HG02763 (cell line): ENCODE data around the gene CYP27C1.

Experiments used
- ATAC-seq: cut with Tn5 transposase; IDR thresholded peaks from one replicate; pipeline ENCODE4 v1.9.1; 2021; ENCODE audit warnings: mild to moderate bottlenecking, moderate library complexity; ENCODE audit not compliant: unreplicated experiment

CYP27C1 gene

GRCh38 chr2:127193967-127194280 lies 26.2 kb downstream of the CYP27C1 start:
- no peak for ATAC-seq

GRCh38 chr2:127193164-127193966 lies 26.7 kb downstream of the CYP27C1 start:
- ATAC-seq = no peak

GRCh38 chr2:127191331-127192219 lies 28.5 kb downstream of the CYP27C1 start:
- no peak for ATAC-seq

- no peak for ATAC-seq
Measured at GRCh38 chr2:127188797-127189196, 31.3 kb downstream of the CYP27C1 start.

- no peak for ATAC-seq
Measured at GRCh38 chr2:127187831-127188230, 32.3 kb downstream of the CYP27C1 start.

GRCh38 chr2:127187081-127187775 lies 32.9 kb downstream of the CYP27C1 start:
- no peak for ATAC-seq

GRCh38 chr2:127185705-127186104 lies 34.4 kb downstream of the CYP27C1 start:
- no peak for ATAC-seq

- ATAC-seq = no peak
Measured at GRCh38 chr2:127185093-127185492, 35.0 kb downstream of the CYP27C1 start.

GRCh38 chr2:127183771-127184170 lies 36.3 kb downstream of the CYP27C1 start:
- ATAC-seq = no peak

GRCh38 chr2:127182626-127183458 lies 37.3 kb downstream of the CYP27C1 start:
- ATAC-seq = no peak

- no peak for ATAC-seq
Measured at GRCh38 chr2:127181851-127182250, 38.2 kb downstream of the CYP27C1 start.

- ATAC-seq = no peak
Measured at GRCh38 chr2:127179766-127180165, 40.3 kb downstream of the CYP27C1 start.

GRCh38 chr2:127177617-127178263 lies 42.4 kb downstream of the CYP27C1 start:
- no peak for ATAC-seq

- no peak for ATAC-seq
Measured at GRCh38 chr2:127176371-127177311, 43.5 kb downstream of the CYP27C1 start.

- ATAC-seq = no peak
Measured at GRCh38 chr2:127175751-127176354, 44.2 kb downstream of the CYP27C1 start.

- ATAC-seq = no peak
Measured at GRCh38 chr2:127175041-127175721, 44.9 kb downstream of the CYP27C1 start.

- no peak for ATAC-seq
Measured at GRCh38 chr2:127174640-127175039, 45.5 kb downstream of the CYP27C1 start.

GRCh38 chr2:127174136-127174535 lies 46.0 kb downstream of the CYP27C1 start:
- ATAC-seq = no peak
